MCF 10A (cell line): ENCODE results near the gene SCAMP1. TPM values are rescaled to one million over a fixed set of nuclear protein-coding genes. Genes with fewer than 3 reads are reported as not detected.

Experiments
- BruUV-seq: library from RNA; stranded (reverse); fragments of 400-500 nt; replicated peaks from 2 replicates; lab custom pipeline; 2021; lab: Mats Ljungman, UMichigan
- CTCF ChIA-PET: fragments of 300-600 bp; sonication (Branson Sonifier 250); formaldehyde crosslinking; extraction: SDS; loops from one replicate; lab custom pipeline; 2021; ENCODE audit warnings: antibody characterized with exemption, inconsistent platforms; lab: Yijun Ruan, JAX
- POLR2A ChIA-PET: fragments of 300-600, 350-650 bp; sonication (Branson Sonifier 250); formaldehyde crosslinking; extraction: SDS; loops from one replicate; lab custom pipeline; 2020; ENCODE audit warnings: antibody characterized with exemption, inconsistent platforms; lab: Yijun Ruan, JAX
- DNase-seq: peaks from one replicate; pipeline ENCODE4 v3.0.0-alpha.2; 2018; ENCODE audit not compliant: unreplicated experiment
- H3K27ac Mint-ChIP-seq: one replicate; pipeline ENCODE4 v1.8.0; 2022; ENCODE audit warnings: mild to moderate bottlenecking, low read depth, mixed read lengths; ENCODE audit not compliant: unreplicated experiment
- H3K27me3 Mint-ChIP-seq: one replicate; pipeline ENCODE4 v1.8.0; 2022; ENCODE audit warnings: mixed read lengths; ENCODE audit not compliant: insufficient read depth, unreplicated experiment
- H3K36me3 Mint-ChIP-seq: one replicate; pipeline ENCODE4 v1.8.0; 2022; ENCODE audit warnings: mild to moderate bottlenecking, moderate library complexity, mixed read lengths; ENCODE audit not compliant: insufficient read depth, unreplicated experiment
- H3K4me1 Mint-ChIP-seq: one replicate; pipeline ENCODE4 v1.8.0; 2022; ENCODE audit warnings: mixed read lengths; ENCODE audit not compliant: insufficient read depth, unreplicated experiment
- H3K4me3 Mint-ChIP-seq: one replicate; pipeline ENCODE4 v1.8.0; 2022; ENCODE audit warnings: mild to moderate bottlenecking, moderate library complexity, mixed read lengths; ENCODE audit not compliant: unreplicated experiment
- H3K9me3 Mint-ChIP-seq: one replicate; pipeline ENCODE4 v1.8.0; 2022; ENCODE audit warnings: mixed read lengths; ENCODE audit not compliant: unreplicated experiment
- intact Hi-C: fragments of 100-400 bp; cut with micrococcal nuclease; formaldehyde crosslinking; loops from 2 replicates; pipeline ENCODE4 v1.14.1; 2022
- total RNA-seq: library from RNA; stranded (reverse); gene quantifications from 2 replicates; pipeline ENCODE4 v1.2.3, GENCODE V29; 2022
- TF ChIP-seq, protein P1 (sequence below): fragments of 200-600 bp; IDR thresholded peaks from one replicate; pipeline ENCODE4 v1.8.0; 2022; ENCODE audit warnings: antibody characterized with exemption, mild to moderate bottlenecking; ENCODE audit not compliant: unreplicated experiment

SCAMP1 gene
- total RNA-seq, 1 experiment from 2014 or later: 26.1 TPM

GRCh38 chr5:78364005-78364404, 3.6 kb downstream of the SCAMP1 start:
- H3K36me3 Mint-ChIP-seq: peaks cover 12% of the 10 kb centered on the region
- no peak for DNase-seq
- no peak overlapping the region for H3K27ac Mint-ChIP-seq
- no peaks in the 10 kb centered on the region for H3K9me3 Mint-ChIP-seq
- no TSS peak for BruUV-seq
- ChIA-PET POLR2A (interaction anchor here (0.7 to 1.5 kb wide), 2 partner anchors 68 to 69 kb away, joined by 3 to 4 read pairs; partner anchors contain the start of gene AP3B1), CTCF (interaction anchor here (1.1 kb wide), 1 partner anchor 69 kb away, joined by 3 read pairs; the partner anchor contains the start of gene AP3B1)
- TF ChIP-seq, protein P1, sequence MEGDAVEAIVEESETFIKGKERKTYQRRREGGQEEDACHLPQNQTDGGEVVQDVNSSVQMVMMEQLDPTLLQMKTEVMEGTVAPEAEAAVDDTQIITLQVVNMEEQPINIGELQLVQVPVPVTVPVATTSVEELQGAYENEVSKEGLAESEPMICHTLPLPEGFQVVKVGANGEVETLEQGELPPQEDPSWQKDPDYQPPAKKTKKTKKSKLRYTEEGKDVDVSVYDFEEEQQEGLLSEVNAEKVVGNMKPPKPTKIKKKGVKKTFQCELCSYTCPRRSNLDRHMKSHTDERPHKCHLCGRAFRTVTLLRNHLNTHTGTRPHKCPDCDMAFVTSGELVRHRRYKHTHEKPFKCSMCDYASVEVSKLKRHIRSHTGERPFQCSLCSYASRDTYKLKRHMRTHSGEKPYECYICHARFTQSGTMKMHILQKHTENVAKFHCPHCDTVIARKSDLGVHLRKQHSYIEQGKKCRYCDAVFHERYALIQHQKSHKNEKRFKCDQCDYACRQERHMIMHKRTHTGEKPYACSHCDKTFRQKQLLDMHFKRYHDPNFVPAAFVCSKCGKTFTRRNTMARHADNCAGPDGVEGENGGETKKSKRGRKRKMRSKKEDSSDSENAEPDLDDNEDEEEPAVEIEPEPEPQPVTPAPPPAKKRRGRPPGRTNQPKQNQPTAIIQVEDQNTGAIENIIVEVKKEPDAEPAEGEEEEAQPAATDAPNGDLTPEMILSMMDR: no peak
- H3K27me3 Mint-ChIP-seq: no peaks in the 10 kb centered on the region
- no peak overlapping the region for H3K4me3 Mint-ChIP-seq
- H3K4me1 Mint-ChIP-seq: peaks cover 23% of the 10 kb centered on the region
- intact Hi-C loops: no loop called here

DNA sequence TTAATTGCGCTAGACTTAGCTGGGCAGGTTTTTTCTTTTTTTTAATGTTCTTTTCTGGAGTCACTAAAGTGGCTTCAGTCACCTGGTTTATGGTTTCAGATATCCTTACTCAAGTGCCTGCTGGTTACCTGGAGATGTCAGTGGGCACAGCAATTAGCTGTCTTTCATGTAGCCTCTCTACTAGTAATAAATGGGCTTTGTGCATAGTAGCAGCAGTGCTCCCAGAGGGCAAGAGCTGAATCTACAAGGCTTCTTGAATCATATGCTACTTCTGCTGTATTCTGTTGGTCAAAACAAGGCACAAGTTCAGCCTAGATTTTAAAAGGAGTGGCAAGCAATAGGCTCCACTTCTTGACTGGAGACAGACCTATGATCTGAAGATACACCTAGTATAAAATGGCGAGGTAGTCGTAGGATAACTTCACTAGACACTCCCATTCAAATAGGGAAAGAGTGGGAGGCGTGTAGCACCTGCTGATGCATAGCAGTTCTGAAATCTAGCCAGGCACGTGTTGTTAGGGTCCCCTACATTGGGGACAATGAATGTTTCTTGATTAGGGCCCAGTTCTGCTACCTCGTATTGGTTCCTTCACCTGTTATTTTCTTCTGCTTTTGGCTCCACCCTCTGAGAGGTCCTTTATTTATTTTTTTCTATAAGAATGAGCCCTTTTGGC, 7.0 kb downstream of the SCAMP1 start:
- TF ChIP-seq, protein P1: no peak
- H3K36me3 Mint-ChIP-seq: peaks cover 8% of the 10 kb centered on the region
- no peaks in the 10 kb centered on the region for H3K9me3 Mint-ChIP-seq
- no peak overlapping the region for H3K4me3 Mint-ChIP-seq
- BruUV-seq: no TSS peak
- POLR2A ChIA-PET: no interaction called here
- intact Hi-C loops: no loop called here
- no peaks in the 10 kb centered on the region for H3K27me3 Mint-ChIP-seq
- DNase-seq: no peak
- CTCF ChIA-PET: interaction anchor here (0.6 to 1.0 kb wide), 3 partner anchors 10 to 599 kb away, joined by 3 to 10 read pairs (median 3); no protein-coding TSS in a partner anchor
- no peak overlapping the region for H3K27ac Mint-ChIP-seq
- peaks cover 11% of the 10 kb centered on the region for H3K4me1 Mint-ChIP-seq

DNA sequence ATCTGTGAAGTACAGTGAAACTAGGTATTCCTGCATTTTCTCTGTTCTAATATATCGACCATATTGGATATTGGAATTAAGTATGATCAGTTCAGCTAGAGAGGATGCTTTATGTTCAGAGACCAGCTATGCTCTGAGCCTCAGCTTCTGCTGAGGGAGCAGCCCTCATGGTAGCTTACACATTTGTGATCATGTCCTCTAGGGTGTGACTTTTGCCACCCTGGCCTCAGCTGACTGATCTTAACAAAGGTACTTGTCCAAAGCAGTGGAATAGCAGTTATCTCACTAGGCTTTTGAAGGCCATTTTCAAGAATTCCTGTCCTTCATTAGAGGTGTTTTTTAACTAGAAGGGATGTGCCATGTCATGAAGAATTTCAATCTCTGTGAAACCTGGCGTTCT, 9.3 kb downstream of the SCAMP1 start:
- TF ChIP-seq, protein P1: no peak
- intact Hi-C loops: no loop called here
- Mint-ChIP-seq H3K27me3 (no peaks in the 10 kb centered on the region), H3K9me3 (no peaks in the 10 kb centered on the region), H3K36me3 (peaks cover 8% of the 10 kb centered on the region), H3K4me1 (no peaks in the 10 kb centered on the region), H3K4me3 (no peak overlapping the region), H3K27ac (no peak overlapping the region)
- POLR2A ChIA-PET: no interaction called here
- no TSS peak for BruUV-seq
- CTCF ChIA-PET: no interaction called here
- DNase-seq: no peak

DNA sequence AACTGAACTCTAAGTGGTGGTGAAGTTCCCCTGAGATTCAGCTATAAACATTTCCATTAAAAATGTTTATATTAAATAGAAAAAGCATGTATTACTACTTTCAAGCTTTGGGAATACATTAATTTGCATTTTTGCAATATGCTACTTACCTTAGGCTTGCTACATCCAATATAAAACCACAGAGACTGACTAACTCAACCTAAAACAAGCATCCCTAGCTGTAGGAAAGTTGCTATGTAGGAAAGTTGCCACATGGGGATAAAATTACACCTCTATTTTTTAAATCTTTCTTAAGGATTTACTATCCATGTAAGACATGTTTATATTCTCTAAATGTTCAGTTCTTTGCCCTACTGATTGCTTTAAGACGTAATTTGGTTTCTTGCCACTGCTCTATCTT, 12.8 kb downstream of the SCAMP1 start:
- no peak for DNase-seq
- ChIA-PET POLR2A (interaction anchor here (0.7 to 3.3 kb wide), 4 partner anchors 12 to 233 kb away, joined by 3 to 23 read pairs (median 3); partner anchors contain the start of gene SCAMP1), CTCF (no interaction called here)
- Mint-ChIP-seq H3K9me3 (no peaks in the 10 kb centered on the region), H3K27ac (no peak overlapping the region), H3K4me1 (peaks cover 16% of the 10 kb centered on the region), H3K4me3 (no peak overlapping the region), H3K27me3 (no peaks in the 10 kb centered on the region), H3K36me3 (no peaks in the 10 kb centered on the region)
- intact Hi-C loops: no loop called here
- TF ChIP-seq, protein P1: no peak
- no TSS peak for BruUV-seq
